HCT116 (cell line): ENCODE measurements around the gene SPSB3. TPM values are rescaled to one million over a fixed set of nuclear protein-coding genes. Genes with fewer than 3 reads are reported as not detected.

Experiments used
- ATAC-seq: fragments of 200-7000 bp; cut with Tn5 transposase; 2 replicates; pipeline ENCODE4 v1.9.1; 2020; ENCODE audit warnings: mild to moderate bottlenecking, moderate library complexity
- BruUV-seq: library from RNA; stranded (reverse); fragments of 400-500 nt; replicated peaks from 2 replicates; lab custom pipeline; 2021; lab: Mats Ljungman, UMichigan
- CTCF ChIA-PET: fragments of 300-600 bp; sonication (Branson Sonifier 250); formaldehyde crosslinking; loops from one replicate; lab custom pipeline; 2021; ENCODE audit warnings: antibody characterized with exemption; lab: Charles Lee
- POLR2A ChIA-PET: fragments of 300-600, 350-600 bp; sonication (Branson Sonifier 250); formaldehyde crosslinking; loops from one replicate; lab custom pipeline; 2021; ENCODE audit warnings: antibody characterized with exemption; lab: Charles Lee
- RAD21 ChIA-PET, 2 experiments: fragments of 300-600 bp; sonication (Branson Sonifier 250); formaldehyde crosslinking; loops; one replicate each; lab custom pipeline; 2023; ENCODE audit warnings: low total read pairs in 2 of 2; ENCODE audit not compliant: uncharacterized antibody in 2 of 2, unreplicated experiment in 2 of 2, low non-redundant PET in 1 of 2; lab: Charles Lee
- DNase-seq: peaks from one replicate; pipeline ENCODE4 v3.0.0-alpha.2; 2010; ENCODE audit warnings: low read depth, low spot score
- H2AFZ ChIP-seq: fragments of 200-600 bp; shearing (Covaris generic), sonication (generic); 2 replicates; pipeline ENCODE4 v1.6.1; 2017; ENCODE audit warnings: low read depth, mixed run types, mixed read lengths, antibody characterized with exemption, low read length; ENCODE audit not compliant: poor library complexity, severe bottlenecking
- H3K27ac ChIP-seq: 2 replicates; pipeline ENCODE4 v1.5.1; 2012; ENCODE audit warnings: low read depth, low read length
- H3K27me3 ChIP-seq: fragments of 200-600 bp; sonication (generic); 2 replicates; pipeline ENCODE4 v1.6.1; 2016; ENCODE audit warnings: mixed run types, low read length, mixed read lengths; ENCODE audit not compliant: insufficient read depth
- H3K36me3 ChIP-seq, 2 experiments: fragments of 200-500 bp in 1 of 2; fragments of 200-600 bp in 1 of 2; sonication (Bioruptor generic) in 1 of 2; sonication (generic) in 1 of 2; 2 replicates each; pipeline versions ENCODE4 v1.5.1 to v1.6.1; 2014 to 2016; ENCODE audit warnings: low read length in 2 of 2, inconsistent platforms in 1 of 2, mixed read lengths in 1 of 2, mixed run types in 1 of 2; ENCODE audit not compliant: insufficient read depth in 2 of 2, control insufficient read depth in 1 of 2
- H3K4me1 ChIP-seq, 2 experiments: fragments of 200-600 bp in 1 of 2; sonication (generic) in 1 of 2; 2 replicates each; pipeline versions ENCODE4 v1.5.1 to v1.6.1; 2012 to 2017; ENCODE audit warnings: low read length in 2 of 2, inconsistent platforms in 1 of 2, mild to moderate bottlenecking in 1 of 2, mixed read lengths in 1 of 2, mixed run types in 1 of 2, moderate library complexity in 1 of 2; ENCODE audit not compliant: insufficient read depth in 2 of 2, control insufficient read depth in 1 of 2
- H3K4me2 ChIP-seq: fragments of 200-600 bp; sonication (generic); 2 replicates; pipeline ENCODE4 v1.6.1; 2017; ENCODE audit warnings: mixed run types, low read length, mixed read lengths
- H3K4me3 ChIP-seq, 2 experiments: fragments of 200-600 bp in 1 of 2; sonication (generic) in 1 of 2; replicated peaks in 1 of 2; 2 replicates each; pipeline ENCODE4 v1.5.1; 2011 to 2016; ENCODE audit warnings: low read length in 2 of 2, control low read depth in 1 of 2, low read depth in 1 of 2, mild to moderate bottlenecking in 1 of 2, mixed read lengths in 1 of 2, mixed run types in 1 of 2
- H3K79me2 ChIP-seq: fragments of 200-600 bp; sonication (generic); 2 replicates; pipeline ENCODE4 v1.6.1; 2017; ENCODE audit warnings: mild to moderate bottlenecking, mixed run types, low read length, moderate library complexity, mixed read lengths; ENCODE audit not compliant: insufficient read depth
- H3K9ac ChIP-seq: fragments of 200-600 bp; sonication (generic); 2 replicates; pipeline ENCODE4 v1.6.1; 2016; ENCODE audit warnings: low read length, mixed read lengths
- H3K9me2 ChIP-seq: fragments of 200-600 bp; sonication (generic), shearing (Covaris generic); 2 replicates; pipeline ENCODE4 v1.6.1; 2017; ENCODE audit warnings: mixed run types, mild to moderate bottlenecking, moderate library complexity; ENCODE audit not compliant: insufficient read depth
- H3K9me3 ChIP-seq, 2 experiments: fragments of 200-500 bp in 1 of 2; fragments of 200-600 bp in 1 of 2; sonication (Bioruptor generic) in 1 of 2; sonication (generic) in 1 of 2; 2 replicates each; pipeline ENCODE4 v1.6.1; 2014 to 2017; ENCODE audit warnings: low read length in 2 of 2, mixed read lengths in 2 of 2, inconsistent platforms in 1 of 2, low read depth in 1 of 2, mild to moderate bottlenecking in 1 of 2, mixed run types in 1 of 2, moderate library complexity in 1 of 2; ENCODE audit not compliant: control insufficient read depth in 1 of 2, insufficient read depth in 1 of 2
- H4K20me1 ChIP-seq: fragments of 200-600 bp; sonication (generic), shearing (Covaris generic); 2 replicates; pipeline ENCODE4 v1.6.1; 2017; ENCODE audit warnings: mixed run types, mild to moderate bottlenecking, moderate library complexity; ENCODE audit not compliant: insufficient read depth
- CBX3 ChIP-seq: IDR thresholded peaks from 2 replicates; pipeline ENCODE4 v1.6.1; 2012; ENCODE audit warnings: low read depth
- CEBPB ChIP-seq: IDR thresholded peaks from 2 replicates; pipeline ENCODE4 v1.6.1; 2012; ENCODE audit warnings: low read depth
- CTCF ChIP-seq, 3 experiments: fragments of 200-600 bp in 1 of 3; sonication (generic) in 1 of 3; IDR thresholded peaks in 2 of 3; conservative IDR thresholded peaks in 1 of 3; 2 replicates each; pipeline ENCODE4 v1.5.1; 2012 to 2017; ENCODE audit warnings: low read depth in 2 of 3, low read length in 2 of 3, antibody characterized with exemption in 1 of 3, borderline replicate concordance in 1 of 3, control low read depth in 1 of 3, mild to moderate bottlenecking in 1 of 3, mixed read lengths in 1 of 3, mixed run types in 1 of 3, moderate library complexity in 1 of 3; ENCODE audit not compliant: insufficient read depth in 1 of 3
- EGR1 ChIP-seq: IDR thresholded peaks from 2 replicates; pipeline ENCODE4 v1.6.1; 2012; ENCODE audit warnings: low read depth
- ELF1 ChIP-seq: IDR thresholded peaks from 2 replicates; pipeline ENCODE4 v1.6.1; 2012; ENCODE audit warnings: low read depth, borderline replicate concordance
- EZH2phosphoT487 ChIP-seq: fragments of 200-600 bp; IDR thresholded peaks from 2 replicates; pipeline ENCODE4 v1.6.1; 2018; ENCODE audit warnings: antibody characterized with exemption, borderline replicate concordance
- JUND ChIP-seq: IDR thresholded peaks from 2 replicates; pipeline ENCODE4 v1.6.1; 2012
- MAX ChIP-seq: IDR thresholded peaks from 2 replicates; pipeline ENCODE4 v1.6.1; 2012
- POLR2A ChIP-seq: IDR thresholded peaks from 2 replicates; pipeline ENCODE4 v1.7.0; 2011; ENCODE audit warnings: borderline replicate concordance; ENCODE audit not compliant: insufficient read depth, insufficient read length; ENCODE audit errors: extremely low read depth
- POLR2AphosphoS5 ChIP-seq: IDR thresholded peaks from 2 replicates; pipeline ENCODE4 v1.6.1; 2011; ENCODE audit warnings: mild to moderate bottlenecking, low read depth, low read length, moderate library complexity
- REST ChIP-seq: IDR thresholded peaks from 2 replicates; pipeline ENCODE4 v1.6.1; 2012; ENCODE audit warnings: low read depth
- SRF ChIP-seq: IDR thresholded peaks from 2 replicates; pipeline ENCODE4 v1.6.1; 2012; ENCODE audit warnings: low read depth
- TCF7L2 ChIP-seq: IDR thresholded peaks from 2 replicates; pipeline ENCODE4 v1.7.0; 2011; ENCODE audit warnings: borderline replicate concordance, inconsistent platforms; ENCODE audit not compliant: insufficient read depth, insufficient read length; ENCODE audit errors: extremely low read depth
- YY1 ChIP-seq: IDR thresholded peaks from 2 replicates; pipeline ENCODE4 v1.6.1; 2011; ENCODE audit warnings: low read length, low read depth, moderate library complexity, mild to moderate bottlenecking; ENCODE audit not compliant: insufficient replicate concordance; ENCODE audit errors: extremely low read depth
- ZBTB33 ChIP-seq: IDR thresholded peaks from 2 replicates; pipeline ENCODE4 v1.6.1; 2011; ENCODE audit warnings: mild to moderate bottlenecking, low read length, moderate library complexity; ENCODE audit not compliant: insufficient replicate concordance; ENCODE audit errors: extremely low read depth
- ZFX ChIP-seq: fragments of 450-650 bp; IDR thresholded peaks from 2 replicates; pipeline ENCODE4 v1.6.1; 2017
- ZNF274 ChIP-seq: fragments of 200-500 bp; sonication (Bioruptor generic); IDR thresholded peaks from 2 replicates; pipeline ENCODE4 v1.6.1; 2014; ENCODE audit warnings: mild to moderate bottlenecking, low read depth, low read length, inconsistent platforms
- intact Hi-C: fragments of 100-400 bp; cut with micrococcal nuclease; formaldehyde crosslinking; loops from 2 replicates; pipeline ENCODE4 v1.10.0; 2022
- total RNA-seq: library from RNA; stranded (reverse); gene quantifications from one replicate; pipeline ENCODE4 v1.2.1, GENCODE V29; 2021; ENCODE audit not compliant: unreplicated experiment

The SPSB3 gene
- total RNA-seq, 1 experiment from 2014 or later = 31.6 TPM

- no peaks in the 10 kb centered on the region for H3K4me1 ChIP-seq
- intact Hi-C loops = no loop called here
- no peak for TF ChIP-seq POLR2AphosphoS5
- no peak for TF ChIP-seq YY1
- TF ChIP-seq ZFX = no peak
- TF ChIP-seq CBX3 = no peak
- no peak for TF ChIP-seq EGR1
- TF ChIP-seq ELF1 = no peak
- TF ChIP-seq SRF = no peak
- no peak for TF ChIP-seq CEBPB
- no peak for TF ChIP-seq CTCF (IDR thresholded peaks at IDR 0.05 in 2 of 3, conservative IDR thresholded peaks at IDR 0.05 in 1 of 3; ENCODE audit: borderline replicate concordance in 1 of 3, insufficient read depth in 1 of 3, low read depth in 2 of 3, low read length in 2 of 3)
- no peak for TF ChIP-seq JUND
- TF ChIP-seq TCF7L2 = no peak
- no peak for TF ChIP-seq REST
- TF ChIP-seq ZBTB33 = no peak
- TF ChIP-seq EZH2phosphoT487 = no peak
- no peak for TF ChIP-seq MAX
- no peak for TF ChIP-seq POLR2A
- TF ChIP-seq ZNF274 = no peak
- TF ChIP-seq, all 23 proteins: peak for 0
- H3K79me2 ChIP-seq = no peaks in the 10 kb centered on the region
- RAD21 ChIA-PET = no interaction called here
- no peaks in the 10 kb centered on the region for H3K27me3 ChIP-seq
- BruUV-seq = no TSS peak
- CTCF ChIA-PET = no interaction called here
- no peaks in the 10 kb centered on the region for H4K20me1 ChIP-seq
- no peak overlapping the region for H3K4me2 ChIP-seq
- no peaks in the 10 kb centered on the region for H3K9me3 ChIP-seq
- no peak for DNase-seq
- ATAC-seq = no peak
- H3K27ac ChIP-seq = no peak overlapping the region
- POLR2A ChIA-PET = no interaction called here
- no peak overlapping the region for H2AFZ ChIP-seq
- H3K9ac ChIP-seq = no peak overlapping the region
- peaks cover 10 to 16% of the 10 kb centered on the region in 2 experiments; a peak in 3 of 4 replicates for H3K36me3 ChIP-seq
- H3K9me2 ChIP-seq = no peaks in the 10 kb centered on the region
- H3K4me3 ChIP-seq = no peak overlapping the region
Measured at GRCh38 chr16:1747934-1748333, 34.4 kb downstream of the SPSB3 start.
